ENCODE results near the gene UGT1A6. TPM values are rescaled to one million over a fixed set of nuclear protein-coding genes. Genes with fewer than 3 reads are reported as not detected.

The UGT1A6 gene
- polyA plus RNA-seq, 1 of the 3 experiments (the other 2 are of a cell fraction), result not detected

DNA sequence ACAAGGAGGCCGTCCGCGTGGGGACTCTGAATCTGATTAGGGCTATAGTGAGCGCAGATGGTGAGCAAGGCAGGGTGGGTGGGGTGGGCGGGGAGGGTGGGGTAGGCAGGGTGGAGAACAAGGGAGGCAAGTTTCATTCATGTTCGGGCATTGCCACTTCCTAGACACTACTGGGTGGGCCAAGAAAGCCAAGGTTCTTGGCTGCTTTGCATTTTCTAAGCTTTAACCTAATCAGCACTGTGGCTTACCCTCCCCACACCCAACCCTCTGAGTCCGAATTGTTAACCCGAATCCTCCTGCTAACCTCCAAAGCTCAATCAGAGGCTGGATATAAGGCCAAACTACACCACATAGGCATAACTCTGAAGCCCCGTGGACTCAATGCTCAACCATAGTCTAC, 103.6 kb downstream of the UGT1A6 start:
- no peaks in the 10 kb centered on the region for H4K20me1 ChIP-seq (ENCODE audit: insufficient read depth)
- no peaks in the 10 kb centered on the region for H3K79me2 ChIP-seq (ENCODE audit: insufficient read depth)
- no peaks in the 10 kb centered on the region for H3K9me3 ChIP-seq
- no peaks in the 10 kb centered on the region for H3K36me3 ChIP-seq (replicated peaks in 1 of 2; ENCODE audit: control insufficient read depth in 1 of 2, insufficient read depth in 2 of 2, low read length in 1 of 2)
- H3K4me1 ChIP-seq (ENCODE audit: control insufficient read depth in 1 of 2, insufficient read depth in 2 of 2, low read depth in 1 of 2, low read length in 1 of 2), result no peaks in the 10 kb centered on the region
- H3K27ac ChIP-seq (ENCODE audit: low read depth in 2 of 2, low read length in 1 of 2), result no peak overlapping the region
- no peak overlapping the region for H3K9ac ChIP-seq
- H3K4me2 ChIP-seq, result no peak overlapping the region
- ChIA-PET CTCF (interaction anchor here (2.1 kb wide), 1 partner anchor 353 kb away, joined by 5 read pairs; no protein-coding TSS in a partner anchor), POLR2A (no interaction called here)
- DNase-seq, result no peak
- H3K4me3 ChIP-seq (ENCODE audit: low read depth in 2 of 2, low read length in 1 of 2), result no peak overlapping the region
- no peaks in the 10 kb centered on the region for H3K9me2 ChIP-seq
- H3F3A ChIP-seq (replicated peaks; ENCODE audit: insufficient read depth), result no peaks in the 10 kb centered on the region
- no peak for TF ChIP-seq RFX5 (IDR thresholded peaks at IDR 0.05; ENCODE audit: low read length)
- TF ChIP-seq RAD21 (IDR thresholded peaks at IDR 0.05; ENCODE audit: low read length), result no peak
- H3K27me3 ChIP-seq (ENCODE audit: insufficient read depth), result no peaks in the 10 kb centered on the region
- WGBS (ENCODE audit: low lambda C conversion rate), result 81% methylated on average over 8 of the region's 9 CpGs
- H2AFZ ChIP-seq (ENCODE audit: low read depth), result no peak overlapping the region

DNA sequence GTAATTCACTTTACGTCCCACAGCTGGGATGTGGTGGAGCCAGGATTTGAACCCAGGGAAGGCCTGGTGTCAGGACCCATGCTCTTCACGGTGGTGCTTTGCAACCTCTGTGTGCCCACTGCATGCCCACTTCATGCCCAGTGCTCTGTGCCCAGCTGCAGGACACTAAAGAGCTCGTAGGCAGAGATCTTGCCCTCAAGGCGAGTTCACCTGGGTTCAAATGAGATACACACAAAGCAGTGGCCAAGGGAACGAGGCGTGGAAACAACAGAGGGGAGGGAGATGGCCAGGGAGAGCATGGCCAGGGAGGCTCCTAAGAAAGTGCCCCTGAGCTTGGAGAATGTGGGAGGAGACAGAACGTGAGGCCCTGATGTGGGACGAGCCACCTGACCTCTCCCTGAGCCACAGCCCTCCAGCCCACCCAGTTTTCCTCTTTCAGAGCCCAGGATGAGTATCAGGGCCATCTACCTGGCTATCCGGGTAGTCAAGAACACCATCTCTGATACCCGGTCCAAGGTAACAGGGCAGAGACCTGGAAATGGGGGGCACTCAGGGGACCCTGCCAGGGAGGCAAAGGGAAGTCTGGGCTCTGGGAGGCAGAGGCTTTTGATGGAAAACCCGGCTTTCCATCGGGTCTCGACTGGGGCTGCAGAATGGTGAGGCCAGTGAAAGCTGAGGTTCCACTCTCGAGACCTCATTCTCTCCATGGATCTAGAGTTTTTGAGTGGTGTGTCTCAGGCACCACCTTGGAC, 105.8 kb downstream of the UGT1A6 start:
- H3K9me3 ChIP-seq, result no peaks in the 10 kb centered on the region
- H3K36me3 ChIP-seq (replicated peaks in 1 of 2; ENCODE audit: control insufficient read depth in 1 of 2, insufficient read depth in 2 of 2, low read length in 1 of 2), result no peaks in the 10 kb centered on the region
- no peak overlapping the region for H3K4me3 ChIP-seq (ENCODE audit: low read depth in 2 of 2, low read length in 1 of 2)
- DNase-seq, result no peak
- H3K27me3 ChIP-seq (ENCODE audit: insufficient read depth), result no peaks in the 10 kb centered on the region
- H4K20me1 ChIP-seq (ENCODE audit: insufficient read depth), result no peaks in the 10 kb centered on the region
- no peak for TF ChIP-seq POLR2AphosphoS5 (IDR thresholded peaks at IDR 0.05; ENCODE audit: low read depth, low read length)
- no peak for TF ChIP-seq GATA2 (CRISPR knock-in tag; IDR thresholded peaks at IDR 0.05)
- no peak for TF ChIP-seq TAF1 (IDR thresholded peaks at IDR 0.05; ENCODE audit: borderline replicate concordance, low read depth, low read length)
- no peak for TF ChIP-seq NRF1 (IDR thresholded peaks at IDR 0.05; ENCODE audit: low read depth, low read length)
- TF ChIP-seq SIN3A (IDR thresholded peaks at IDR 0.05; ENCODE audit: borderline replicate concordance, low read depth, low read length), result no peak
- no peak for TF ChIP-seq JUND (IDR thresholded peaks at IDR 0.05)
- TF ChIP-seq RCOR1 (IDR thresholded peaks at IDR 0.05; ENCODE audit: low read length), result no peak
- TF ChIP-seq, protein P1, sequence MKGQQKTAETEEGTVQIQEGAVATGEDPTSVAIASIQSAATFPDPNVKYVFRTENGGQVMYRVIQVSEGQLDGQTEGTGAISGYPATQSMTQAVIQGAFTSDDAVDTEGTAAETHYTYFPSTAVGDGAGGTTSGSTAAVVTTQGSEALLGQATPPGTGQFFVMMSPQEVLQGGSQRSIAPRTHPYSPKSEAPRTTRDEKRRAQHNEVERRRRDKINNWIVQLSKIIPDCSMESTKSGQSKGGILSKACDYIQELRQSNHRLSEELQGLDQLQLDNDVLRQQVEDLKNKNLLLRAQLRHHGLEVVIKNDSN (IDR thresholded peaks at IDR 0.05; ENCODE audit: borderline replicate concordance, low read depth), result no peak
- no peak for TF ChIP-seq FOXJ3 (CRISPR knock-in tag; IDR thresholded peaks at IDR 0.05)
- no peak for TF ChIP-seq ELF1 (IDR thresholded peaks at IDR 0.05)
- TF ChIP-seq RXRA (IDR thresholded peaks at IDR 0.05; ENCODE audit: borderline replicate concordance, low read depth), result no peak
- TF ChIP-seq, protein P2, sequence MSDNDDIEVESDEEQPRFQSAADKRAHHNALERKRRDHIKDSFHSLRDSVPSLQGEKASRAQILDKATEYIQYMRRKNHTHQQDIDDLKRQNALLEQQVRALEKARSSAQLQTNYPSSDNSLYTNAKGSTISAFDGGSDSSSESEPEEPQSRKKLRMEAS (IDR thresholded peaks at IDR 0.05; ENCODE audit: low read depth), result no peak
- no peak for TF ChIP-seq ZBTB33 (IDR thresholded peaks at IDR 0.05; ENCODE audit: borderline replicate concordance, low read depth)
- TF ChIP-seq YY1 (IDR thresholded peaks at IDR 0.05; ENCODE audit: low read depth), result no peak
- TF ChIP-seq FOSL2 (IDR thresholded peaks at IDR 0.05; ENCODE audit: borderline replicate concordance, low read depth), result no peak
- TF ChIP-seq FOXM1 (IDR thresholded peaks at IDR 0.05; ENCODE audit: low read depth), result no peak
- no peak for TF ChIP-seq GABPA (IDR thresholded peaks at IDR 0.05; ENCODE audit: low read depth)
- no peak for TF ChIP-seq MXI1 (IDR thresholded peaks at IDR 0.05; ENCODE audit: low read depth, low read length)
- H3F3A ChIP-seq (replicated peaks; ENCODE audit: insufficient read depth), result no peaks in the 10 kb centered on the region
- POLR2A ChIA-PET, result no interaction called here
- H2AFZ ChIP-seq (ENCODE audit: low read depth), result no peak overlapping the region
- 48% methylated on average over 10 of the region's 14 CpGs for WGBS (ENCODE audit: low lambda C conversion rate)
- CTCF ChIA-PET, result interaction anchor here (2.1 kb wide), 1 partner anchor 355 kb away, joined by 5 read pairs; no protein-coding TSS in a partner anchor
- no peaks in the 10 kb centered on the region for H3K79me2 ChIP-seq (ENCODE audit: insufficient read depth)
- no peak overlapping the region for H3K27ac ChIP-seq (ENCODE audit: low read depth in 2 of 2, low read length in 1 of 2)
- H3K4me1 ChIP-seq (ENCODE audit: control insufficient read depth in 1 of 2, insufficient read depth in 2 of 2, low read depth in 1 of 2, low read length in 1 of 2), result no peaks in the 10 kb centered on the region
- H3K9me2 ChIP-seq, result no peaks in the 10 kb centered on the region
- H3K4me2 ChIP-seq, result no peak overlapping the region
- H3K9ac ChIP-seq, result no peak overlapping the region

Measured in SK-N-SH (cell line).